Measurements from ENCODE around the gene PRPF19. TPM values are rescaled to one million over a fixed set of nuclear protein-coding genes. Genes with fewer than 3 reads are reported as not detected.

PRPF19 gene
- polyA plus RNA-seq, 1 of the 3 experiments (the other 2 are of a cell fraction) = 58.9 TPM

DNA sequence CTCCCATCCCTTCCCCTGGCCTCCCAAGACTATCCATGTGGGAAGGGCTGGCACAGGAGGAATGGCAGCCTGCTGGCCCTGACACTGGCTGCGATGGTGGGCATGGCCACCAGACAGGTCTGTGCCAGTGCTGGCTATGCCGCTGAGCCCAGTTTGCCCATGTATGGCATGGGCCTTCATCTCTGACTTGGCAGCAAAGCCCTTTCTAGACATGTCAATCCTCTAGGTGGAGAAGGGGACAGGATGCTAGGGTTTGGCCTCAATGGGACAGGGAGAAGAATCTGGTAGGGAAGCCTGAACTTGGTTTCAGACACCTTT, 30.3 kb downstream of the PRPF19 start (continued):
- TF ChIP-seq, protein P1, sequence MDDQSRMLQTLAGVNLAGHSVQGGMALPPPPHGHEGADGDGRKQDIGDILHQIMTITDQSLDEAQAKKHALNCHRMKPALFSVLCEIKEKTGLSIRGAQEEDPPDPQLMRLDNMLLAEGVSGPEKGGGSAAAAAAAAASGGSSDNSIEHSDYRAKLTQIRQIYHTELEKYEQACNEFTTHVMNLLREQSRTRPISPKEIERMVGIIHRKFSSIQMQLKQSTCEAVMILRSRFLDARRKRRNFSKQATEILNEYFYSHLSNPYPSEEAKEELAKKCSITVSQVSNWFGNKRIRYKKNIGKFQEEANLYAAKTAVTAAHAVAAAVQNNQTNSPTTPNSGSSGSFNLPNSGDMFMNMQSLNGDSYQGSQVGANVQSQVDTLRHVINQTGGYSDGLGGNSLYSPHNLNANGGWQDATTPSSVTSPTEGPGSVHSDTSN (IDR thresholded peaks at IDR 0.05) = no peak
- TF ChIP-seq ELF1 (IDR thresholded peaks at IDR 0.05) = no peak
- TF ChIP-seq GABPA (IDR thresholded peaks at IDR 0.05; ENCODE audit: low read depth) = no peak
- TF ChIP-seq, protein P2, sequence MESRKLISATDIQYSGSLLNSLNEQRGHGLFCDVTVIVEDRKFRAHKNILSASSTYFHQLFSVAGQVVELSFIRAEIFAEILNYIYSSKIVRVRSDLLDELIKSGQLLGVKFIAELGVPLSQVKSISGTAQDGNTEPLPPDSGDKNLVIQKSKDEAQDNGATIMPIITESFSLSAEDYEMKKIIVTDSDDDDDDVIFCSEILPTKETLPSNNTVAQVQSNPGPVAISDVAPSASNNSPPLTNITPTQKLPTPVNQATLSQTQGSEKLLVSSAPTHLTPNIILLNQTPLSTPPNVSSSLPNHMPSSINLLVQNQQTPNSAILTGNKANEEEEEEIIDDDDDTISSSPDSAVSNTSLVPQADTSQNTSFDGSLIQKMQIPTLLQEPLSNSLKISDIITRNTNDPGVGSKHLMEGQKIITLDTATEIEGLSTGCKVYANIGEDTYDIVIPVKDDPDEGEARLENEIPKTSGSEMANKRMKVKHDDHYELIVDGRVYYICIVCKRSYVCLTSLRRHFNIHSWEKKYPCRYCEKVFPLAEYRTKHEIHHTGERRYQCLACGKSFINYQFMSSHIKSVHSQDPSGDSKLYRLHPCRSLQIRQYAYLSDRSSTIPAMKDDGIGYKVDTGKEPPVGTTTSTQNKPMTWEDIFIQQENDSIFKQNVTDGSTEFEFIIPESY (IDR thresholded peaks at IDR 0.05; ENCODE audit: borderline replicate concordance, low read depth) = no peak
- no peak for TF ChIP-seq TCF12 (IDR thresholded peaks at IDR 0.05)
- no peak for TF ChIP-seq NRF1 (IDR thresholded peaks at IDR 0.05; ENCODE audit: low read depth, low read length)
- no peak for TF ChIP-seq FOXJ3 (CRISPR knock-in tag; IDR thresholded peaks at IDR 0.05)
- TF ChIP-seq FOSL2 (IDR thresholded peaks at IDR 0.05; ENCODE audit: borderline replicate concordance, low read depth) = no peak
- TF ChIP-seq, protein P3, sequence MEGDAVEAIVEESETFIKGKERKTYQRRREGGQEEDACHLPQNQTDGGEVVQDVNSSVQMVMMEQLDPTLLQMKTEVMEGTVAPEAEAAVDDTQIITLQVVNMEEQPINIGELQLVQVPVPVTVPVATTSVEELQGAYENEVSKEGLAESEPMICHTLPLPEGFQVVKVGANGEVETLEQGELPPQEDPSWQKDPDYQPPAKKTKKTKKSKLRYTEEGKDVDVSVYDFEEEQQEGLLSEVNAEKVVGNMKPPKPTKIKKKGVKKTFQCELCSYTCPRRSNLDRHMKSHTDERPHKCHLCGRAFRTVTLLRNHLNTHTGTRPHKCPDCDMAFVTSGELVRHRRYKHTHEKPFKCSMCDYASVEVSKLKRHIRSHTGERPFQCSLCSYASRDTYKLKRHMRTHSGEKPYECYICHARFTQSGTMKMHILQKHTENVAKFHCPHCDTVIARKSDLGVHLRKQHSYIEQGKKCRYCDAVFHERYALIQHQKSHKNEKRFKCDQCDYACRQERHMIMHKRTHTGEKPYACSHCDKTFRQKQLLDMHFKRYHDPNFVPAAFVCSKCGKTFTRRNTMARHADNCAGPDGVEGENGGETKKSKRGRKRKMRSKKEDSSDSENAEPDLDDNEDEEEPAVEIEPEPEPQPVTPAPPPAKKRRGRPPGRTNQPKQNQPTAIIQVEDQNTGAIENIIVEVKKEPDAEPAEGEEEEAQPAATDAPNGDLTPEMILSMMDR (IDR thresholded peaks at IDR 0.05) = no peak
- no peak for TF ChIP-seq EP300 (IDR thresholded peaks at IDR 0.05; ENCODE audit: borderline replicate concordance in 1 of 2, low read depth in 1 of 2, low read length in 1 of 2)

DNA sequence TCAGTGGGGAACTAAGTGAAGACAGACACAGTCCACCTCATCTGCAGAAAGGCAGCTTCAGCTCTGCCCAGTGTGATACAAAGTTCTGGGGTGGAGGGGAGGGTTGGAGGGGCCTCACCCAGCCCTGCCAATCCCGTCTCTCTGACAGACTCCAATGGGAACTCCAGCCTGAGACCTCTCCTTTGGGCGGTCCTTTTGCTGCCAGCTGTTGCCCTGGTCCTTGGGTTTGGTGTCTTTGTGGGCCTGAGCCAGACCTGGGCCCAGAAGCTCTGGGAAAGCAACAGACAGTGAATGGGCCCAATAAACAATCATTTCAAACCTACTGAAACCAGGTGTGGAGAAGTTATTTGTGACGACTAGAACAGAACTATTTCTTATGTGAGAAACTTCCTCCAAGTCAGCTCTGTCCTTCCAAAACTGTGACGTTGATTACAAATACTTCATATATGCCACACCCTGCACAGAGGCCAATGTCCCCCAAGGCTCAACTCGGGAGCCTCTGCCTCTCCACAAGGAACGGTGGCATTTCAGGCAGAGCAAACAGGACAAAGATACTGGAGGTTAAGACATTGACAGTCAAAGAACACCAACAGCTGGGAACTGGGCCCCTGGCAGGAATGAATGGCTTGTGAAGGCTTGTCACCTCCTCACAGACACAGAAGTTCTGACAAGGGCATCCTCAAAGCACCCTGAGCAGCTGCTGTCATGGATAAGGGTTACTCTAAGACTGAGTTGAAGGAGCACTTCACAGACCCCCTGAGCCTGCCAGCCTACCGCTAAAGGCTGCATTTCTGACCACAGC, 30.8 kb downstream of the PRPF19 start:
- H3K27me3 ChIP-seq (ENCODE audit: insufficient read depth) = no peaks in the 10 kb centered on the region
- POLR2A ChIA-PET = no interaction called here
- no peak overlapping the region for H3K4me3 ChIP-seq (ENCODE audit: low read depth in 2 of 2, low read length in 1 of 2)
- no peaks in the 10 kb centered on the region for H3K9me3 ChIP-seq
- no peaks in the 10 kb centered on the region for H3K79me2 ChIP-seq (ENCODE audit: insufficient read depth)
- peaks cover 0 to 8% of the 10 kb centered on the region in 2 experiments; a peak in 1 of 4 replicates for H3K4me1 ChIP-seq (ENCODE audit: control insufficient read depth in 1 of 2, insufficient read depth in 2 of 2, low read depth in 1 of 2, low read length in 1 of 2)
- no peaks in the 10 kb centered on the region for H3K9me2 ChIP-seq
- CTCF ChIA-PET = interaction anchor here (1.5 to 2.7 kb wide), 3 partner anchors 12 to 101 kb away, joined by 3 to 8 read pairs (median 7); no protein-coding TSS in a partner anchor
- no peaks in the 10 kb centered on the region for H3F3A ChIP-seq (replicated peaks; ENCODE audit: insufficient read depth)
- H3K36me3 ChIP-seq (replicated peaks in 1 of 2; ENCODE audit: control insufficient read depth in 1 of 2, insufficient read depth in 2 of 2, low read length in 1 of 2) = peaks cover 0 to 20% of the 10 kb centered on the region in 2 experiments
- no peak overlapping the region for H3K9ac ChIP-seq
- no peaks in the 10 kb centered on the region for H4K20me1 ChIP-seq (ENCODE audit: insufficient read depth)
- H3K4me2 ChIP-seq = no peak overlapping the region
- H3K27ac ChIP-seq (ENCODE audit: low read depth in 2 of 2, low read length in 1 of 2) = no peak overlapping the region
- H2AFZ ChIP-seq (ENCODE audit: low read depth) = no peak overlapping the region
- 70% methylated on average over 5 of the region's 7 CpGs for WGBS (ENCODE audit: low lambda C conversion rate)
- DNase-seq = no peak
- TF ChIP-seq EZH2phosphoT487 (IDR thresholded peaks at IDR 0.05; ENCODE audit: borderline replicate concordance, low read depth) = no peak
- TF ChIP-seq, protein P3 (IDR thresholded peaks at IDR 0.05) = no peak
- TF ChIP-seq, protein P4, sequence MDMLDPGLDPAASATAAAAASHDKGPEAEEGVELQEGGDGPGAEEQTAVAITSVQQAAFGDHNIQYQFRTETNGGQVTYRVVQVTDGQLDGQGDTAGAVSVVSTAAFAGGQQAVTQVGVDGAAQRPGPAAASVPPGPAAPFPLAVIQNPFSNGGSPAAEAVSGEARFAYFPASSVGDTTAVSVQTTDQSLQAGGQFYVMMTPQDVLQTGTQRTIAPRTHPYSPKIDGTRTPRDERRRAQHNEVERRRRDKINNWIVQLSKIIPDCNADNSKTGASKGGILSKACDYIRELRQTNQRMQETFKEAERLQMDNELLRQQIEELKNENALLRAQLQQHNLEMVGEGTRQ (IDR thresholded peaks at IDR 0.05; ENCODE audit: borderline replicate concordance, low read depth, low read length) = no peak
- TF ChIP-seq FOSL2 (IDR thresholded peaks at IDR 0.05; ENCODE audit: borderline replicate concordance, low read depth) = no peak
- TF ChIP-seq SIN3A (IDR thresholded peaks at IDR 0.05; ENCODE audit: borderline replicate concordance, low read depth, low read length) = no peak
- TF ChIP-seq JUND (IDR thresholded peaks at IDR 0.05) = no peak
- no peak for TF ChIP-seq GATA2 (CRISPR knock-in tag; IDR thresholded peaks at IDR 0.05)
- TF ChIP-seq EP300 (IDR thresholded peaks at IDR 0.05; ENCODE audit: borderline replicate concordance in 1 of 2, low read depth in 1 of 2, low read length in 1 of 2) = no peak
- no peak for TF ChIP-seq YY1 (IDR thresholded peaks at IDR 0.05; ENCODE audit: low read depth)
- TF ChIP-seq ELF1 (IDR thresholded peaks at IDR 0.05) = no peak
- TF ChIP-seq CHD2 (IDR thresholded peaks at IDR 0.05; ENCODE audit: low read length, partially characterized antibody) = no peak
- TF ChIP-seq TEAD4 (IDR thresholded peaks at IDR 0.05; ENCODE audit: borderline replicate concordance, insufficient read depth) = no peak
- TF ChIP-seq, protein P5, sequence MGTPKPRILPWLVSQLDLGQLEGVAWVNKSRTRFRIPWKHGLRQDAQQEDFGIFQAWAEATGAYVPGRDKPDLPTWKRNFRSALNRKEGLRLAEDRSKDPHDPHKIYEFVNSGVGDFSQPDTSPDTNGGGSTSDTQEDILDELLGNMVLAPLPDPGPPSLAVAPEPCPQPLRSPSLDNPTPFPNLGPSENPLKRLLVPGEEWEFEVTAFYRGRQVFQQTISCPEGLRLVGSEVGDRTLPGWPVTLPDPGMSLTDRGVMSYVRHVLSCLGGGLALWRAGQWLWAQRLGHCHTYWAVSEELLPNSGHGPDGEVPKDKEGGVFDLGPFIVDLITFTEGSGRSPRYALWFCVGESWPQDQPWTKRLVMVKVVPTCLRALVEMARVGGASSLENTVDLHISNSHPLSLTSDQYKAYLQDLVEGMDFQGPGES (IDR thresholded peaks at IDR 0.05; ENCODE audit: low read depth, low read length) = no peak
